DMS153 (cell line): ENCODE measurements around the gene USP6NL.

Experiments used
- DNase-seq: peaks from one replicate; lab custom pipeline; 2025; lab: John Stamatoyannopoulos, UW

Gene USP6NL

DNA sequence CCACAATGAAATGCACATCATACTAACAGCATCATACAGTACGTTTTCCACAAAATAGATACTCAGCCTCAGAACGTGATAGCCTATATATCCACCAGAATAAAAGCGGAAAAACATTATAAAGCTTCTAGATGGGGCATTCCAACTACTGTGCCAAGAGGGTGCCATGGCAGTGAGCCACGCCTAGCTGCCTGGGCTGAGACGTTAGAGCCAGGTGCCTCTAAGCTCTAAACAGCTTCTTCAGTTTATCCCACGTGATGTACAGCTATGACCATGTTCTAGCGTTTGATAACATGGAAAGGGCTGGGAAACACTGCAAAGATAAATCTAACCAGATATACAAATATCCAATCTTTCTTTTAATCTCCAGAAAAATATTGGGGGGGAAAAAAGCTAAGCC lies 17.8 kb downstream of the USP6NL start:
- no peak for DNase-seq

- DNase-seq: no peak
These were observed 21.7 kb downstream of the USP6NL start for GRCh38 chr10:11589738-11590137.

GRCh38 chr10:11588873-11589574 lies 22.4 kb downstream of the USP6NL start:
- DNase-seq: no peak

DNA sequence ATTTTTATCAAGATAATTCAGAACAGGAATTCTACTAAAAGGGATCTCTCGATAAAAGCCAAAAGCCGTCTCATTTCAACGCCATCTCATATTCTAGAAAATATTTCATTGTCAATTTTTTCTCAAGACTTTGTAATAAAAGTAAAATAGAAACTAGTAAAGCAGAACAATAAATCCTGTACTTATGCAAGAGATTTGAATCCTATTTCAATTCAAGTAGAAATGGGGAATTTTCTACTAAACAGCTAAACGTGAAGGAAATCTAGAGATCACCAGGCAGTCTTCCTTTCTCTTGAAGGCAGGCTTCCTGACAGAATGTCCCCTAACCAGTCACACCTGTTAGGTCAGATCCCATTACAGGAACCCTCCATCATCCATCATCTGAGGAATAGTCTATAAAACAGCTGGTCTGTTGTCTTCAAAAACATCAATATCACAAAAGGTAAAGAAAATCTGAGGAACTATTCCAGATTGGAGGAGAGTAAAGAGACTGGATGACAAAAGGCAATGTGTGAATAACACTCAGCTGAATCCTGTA lies 23.7 kb downstream of the USP6NL start:
- no peak for DNase-seq

- DNase-seq: no peak
These were observed 25.3 kb downstream of the USP6NL start for GRCh38 chr10:11586170-11586569.

GRCh38 chr10:11581213-11581612 lies 30.2 kb downstream of the USP6NL start:
- no peak for DNase-seq

- DNase-seq: no peak
These were observed 31.6 kb downstream of the USP6NL start for GRCh38 chr10:11579885-11580284.

- DNase-seq: no peak
These were observed 32.6 kb downstream of the USP6NL start for GRCh38 chr10:11578802-11579255.

DNA sequence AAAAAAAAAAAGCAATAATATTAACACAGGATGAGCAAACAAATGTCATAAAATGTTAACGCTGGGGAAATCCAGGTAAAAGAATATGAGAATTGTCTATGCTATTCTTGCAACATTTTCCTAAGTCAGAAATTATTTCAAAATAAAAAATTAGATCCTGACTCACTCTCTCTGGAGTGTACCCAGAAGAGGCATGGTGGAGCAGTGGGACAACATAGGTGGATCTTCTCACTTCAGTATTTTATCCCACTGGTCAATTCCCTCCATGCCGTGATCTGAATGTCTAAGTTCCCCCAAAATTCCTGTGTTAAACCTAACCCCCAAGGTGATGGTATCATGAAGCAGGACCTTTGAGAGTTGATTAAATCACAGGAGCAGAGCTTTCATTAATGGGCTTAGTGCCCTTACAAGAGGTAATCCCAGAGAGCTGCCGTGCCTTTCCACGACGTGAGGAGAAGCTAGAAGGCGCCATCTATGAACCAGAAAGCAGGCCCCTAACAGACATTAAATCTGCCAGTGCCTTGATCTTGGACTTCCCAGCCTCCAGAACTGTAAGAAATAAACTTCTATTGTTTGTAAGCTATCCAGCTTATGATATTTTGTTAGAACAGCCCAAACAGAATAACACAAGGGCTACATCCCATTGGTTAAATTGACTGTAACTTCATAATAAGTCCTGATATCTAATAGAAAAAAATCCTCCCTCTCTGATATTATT lies 35.2 kb downstream of the USP6NL start:
- DNase-seq: no peak

DNA sequence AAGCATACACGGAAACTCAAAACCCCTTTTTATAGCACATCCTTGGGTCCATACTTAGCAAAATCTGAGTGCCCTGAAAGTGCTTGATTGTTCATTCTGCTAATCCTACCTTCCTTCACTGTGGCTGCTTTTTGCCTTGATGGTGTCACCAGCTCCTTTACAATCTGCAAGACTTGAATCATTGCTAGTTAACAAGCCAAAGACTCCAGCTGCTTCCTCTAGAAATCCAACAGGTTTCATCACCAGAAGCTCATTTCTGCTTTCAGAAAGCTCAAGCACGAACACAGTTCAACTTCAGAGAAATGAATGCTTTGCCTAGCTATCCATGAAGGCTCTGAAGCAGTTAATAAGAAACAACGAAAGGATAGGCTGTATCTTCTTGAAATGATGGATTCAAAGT lies 38.0 kb downstream of the USP6NL start:
- DNase-seq: no peak

GRCh38 chr10:11570751-11571150 lies 40.7 kb downstream of the USP6NL start:
- no peak for DNase-seq

- DNase-seq: no peak
These were observed 42.0 kb downstream of the USP6NL start for GRCh38 chr10:11569471-11569870.

GRCh38 chr10:11568578-11568977 lies 42.9 kb downstream of the USP6NL start:
- no peak for DNase-seq

- DNase-seq: no peak
These were observed 46.7 kb downstream of the USP6NL start for GRCh38 chr10:11564741-11565140.

- DNase-seq: no peak
These were observed 47.5 kb downstream of the USP6NL start for GRCh38 chr10:11563936-11564335.

- DNase-seq: no peak
These were observed 48.6 kb downstream of the USP6NL start for GRCh38 chr10:11562888-11563287.

DNA sequence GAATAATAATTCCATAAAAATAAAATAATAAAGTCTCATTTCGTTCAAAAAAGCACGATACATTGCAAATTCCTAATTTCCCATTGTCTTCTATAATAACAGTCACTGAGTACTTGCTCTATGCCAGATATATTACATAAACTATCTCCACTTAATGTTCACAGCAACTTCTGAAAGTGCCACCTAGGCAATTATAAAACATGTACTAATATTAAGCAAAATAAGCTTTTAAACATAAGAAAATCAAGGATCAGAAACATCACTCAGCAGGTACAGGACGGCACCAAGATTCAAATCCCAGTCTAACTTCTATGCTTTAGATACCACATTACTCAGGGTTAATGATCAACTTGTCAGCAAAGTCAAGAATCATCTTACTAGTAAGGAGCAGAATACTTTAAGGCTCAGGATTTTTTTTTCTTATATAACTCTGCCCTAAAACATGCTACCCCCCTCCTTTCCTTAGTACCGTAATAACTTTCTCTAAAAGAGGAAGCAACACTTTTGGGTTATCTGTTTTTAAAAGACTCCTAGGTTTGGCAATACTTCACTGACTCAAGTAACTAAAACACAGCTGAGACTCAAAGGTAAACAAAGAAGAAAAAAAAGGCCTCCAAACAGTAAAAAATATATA lies 51.3 kb downstream of the USP6NL start:
- DNase-seq: no peak

GRCh38 chr10:11557967-11558366 lies 53.5 kb downstream of the USP6NL start:
- DNase-seq: no peak

GRCh38 chr10:11557513-11557912 lies 53.9 kb downstream of the USP6NL start:
- DNase-seq: no peak

GRCh38 chr10:11555556-11555955 lies 55.9 kb downstream of the USP6NL start:
- DNase-seq: no peak

DNA sequence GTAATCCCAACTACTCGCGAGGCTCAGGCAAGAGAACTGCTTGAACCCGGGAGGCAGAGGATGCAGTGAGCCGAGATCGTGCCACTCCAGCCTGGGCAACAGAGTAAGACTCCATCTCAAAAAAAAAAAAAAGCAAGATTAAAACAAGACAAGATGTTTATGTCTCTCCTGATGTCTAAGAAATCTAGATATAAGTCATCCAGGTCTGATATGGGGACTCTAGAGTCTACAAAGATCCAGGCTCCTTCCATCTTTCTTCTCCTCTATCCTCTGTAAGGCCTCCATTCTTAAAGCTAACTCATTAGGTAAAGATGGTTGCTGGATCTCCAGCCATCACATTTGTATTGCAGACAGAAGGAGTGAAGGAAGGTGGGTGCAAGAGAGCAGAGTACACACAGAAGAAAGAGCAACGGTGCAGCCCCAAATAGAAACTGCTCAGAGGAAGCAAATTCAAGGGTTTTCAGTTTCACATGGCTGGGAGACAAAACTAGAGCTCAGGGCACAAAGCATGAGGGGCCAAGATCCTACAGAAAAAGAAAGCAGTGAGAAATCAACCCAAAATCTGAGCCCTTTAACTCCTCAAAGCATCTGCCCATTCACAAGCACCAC lies 57.6 kb downstream of the USP6NL start:
- DNase-seq: no peak

DNA sequence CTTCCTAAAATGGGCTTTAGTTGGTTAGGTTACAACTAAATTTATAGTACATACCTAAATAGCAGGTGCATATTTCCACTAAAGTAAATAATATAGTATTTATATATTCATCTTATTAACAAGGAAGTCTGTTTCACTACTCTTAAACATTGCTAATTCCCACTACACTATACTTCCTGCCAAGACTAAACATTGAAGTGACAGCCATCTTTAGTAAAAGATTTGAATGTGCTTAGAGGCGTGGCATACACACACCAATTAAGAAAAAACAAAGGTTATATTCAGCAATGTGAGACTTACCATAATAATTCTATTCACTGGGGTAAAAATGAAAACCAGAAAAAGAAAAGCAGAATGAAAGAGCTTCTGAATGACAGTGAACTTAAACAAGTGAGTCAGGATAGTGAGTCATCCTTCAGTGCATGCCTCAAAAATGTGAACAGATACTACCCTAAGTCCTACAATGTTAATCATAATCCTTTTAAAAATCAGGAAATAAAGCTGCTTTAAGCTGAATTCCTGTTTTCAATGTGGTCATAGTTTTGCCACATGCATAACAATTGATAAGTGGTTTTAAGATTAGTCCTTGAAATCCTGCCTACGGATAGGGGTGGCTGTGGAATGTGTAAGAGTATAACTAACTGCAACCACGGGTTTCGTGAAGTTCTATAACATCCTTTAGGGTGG lies 59.4 kb downstream of the USP6NL start:
- DNase-seq: no peak
